Measurements from ENCODE around the gene STIMATE. TPM values are rescaled to one million over a fixed set of nuclear protein-coding genes. Genes with fewer than 3 reads are reported as not detected.

The STIMATE gene
- polyA plus RNA-seq, 1 donor from 2014 or later = 14.6 TPM

GRCh38 chr3:52891164-52891563, 6.2 kb downstream of the STIMATE start:
- Histone ChIP-seq H3K9ac (ENCODE audit: low read length) (no peak overlapping the region), H3K27me3 (ENCODE audit: insufficient read depth, low read depth, low read length) (no peaks in the 10 kb centered on the region), H3K9me2 (ENCODE audit: insufficient read depth, low read length) (no peaks in the 10 kb centered on the region), H2AFZ (ENCODE audit: low read depth, low read length) (no peak overlapping the region), H3K4me3 (ENCODE audit: low read length) (no peak overlapping the region), H3K4me2 (ENCODE audit: low read length) (no peak overlapping the region), H3K27ac (ENCODE audit: low read length) (no peak overlapping the region), H3K9me3 (ENCODE audit: low read length) (no peaks in the 10 kb centered on the region), H4K20me1 (ENCODE audit: insufficient read depth) (no peaks in the 10 kb centered on the region), H3K79me2 (replicated peaks; ENCODE audit: insufficient read depth, low read length) (peaks cover 6% of the 10 kb centered on the region), H3F3A (ENCODE audit: insufficient read depth, low read length, poor library complexity, severe bottlenecking) (no peaks in the 10 kb centered on the region), H3K36me3 (ENCODE audit: insufficient read depth, low read length) (no peaks in the 10 kb centered on the region)
- TF ChIP-seq MXI1 (conservative IDR thresholded peaks at IDR 0.05; ENCODE audit: poor library complexity, severe bottlenecking) (no peak), POLR2AphosphoS5 (IDR thresholded peaks at IDR 0.05) (no peak), RAD21 (conservative IDR thresholded peaks at IDR 0.05) (no peak), EZH2 (IDR thresholded peaks at IDR 0.05; ENCODE audit: borderline replicate concordance, insufficient read depth, low read length, poor library complexity, severe bottlenecking) (no peak), TAF1 (IDR thresholded peaks at IDR 0.05; ENCODE audit: low read depth) (no peak), EP300 (conservative IDR thresholded peaks at IDR 0.05; ENCODE audit: poor library complexity, severe bottlenecking) (no peak)

GRCh38 chr3:52890735-52891134, 6.6 kb downstream of the STIMATE start:
- H3K27me3 ChIP-seq (ENCODE audit: insufficient read depth, low read depth, low read length) = no peaks in the 10 kb centered on the region
- peaks cover 6% of the 10 kb centered on the region for H3K79me2 ChIP-seq (replicated peaks; ENCODE audit: insufficient read depth, low read length)
- H3K9me3 ChIP-seq (ENCODE audit: low read length) = no peaks in the 10 kb centered on the region
- H3K27ac ChIP-seq (ENCODE audit: low read length) = no peak overlapping the region
- TF ChIP-seq SMC3 (conservative IDR thresholded peaks at IDR 0.05; ENCODE audit: poor library complexity) (no peak), EZH2 (IDR thresholded peaks at IDR 0.05; ENCODE audit: borderline replicate concordance, insufficient read depth, low read length, poor library complexity, severe bottlenecking) (no peak), EP300 (conservative IDR thresholded peaks at IDR 0.05; ENCODE audit: poor library complexity, severe bottlenecking) (no peak), MXI1 (conservative IDR thresholded peaks at IDR 0.05; ENCODE audit: poor library complexity, severe bottlenecking) (no peak), RAD21 (conservative IDR thresholded peaks at IDR 0.05) (no peak), POLR2AphosphoS5 (IDR thresholded peaks at IDR 0.05) (no peak), TAF1 (IDR thresholded peaks at IDR 0.05; ENCODE audit: low read depth) (no peak), REST (IDR thresholded peaks at IDR 0.05; ENCODE audit: borderline replicate concordance) (no peak)
- TF ChIP-seq, protein P1, sequence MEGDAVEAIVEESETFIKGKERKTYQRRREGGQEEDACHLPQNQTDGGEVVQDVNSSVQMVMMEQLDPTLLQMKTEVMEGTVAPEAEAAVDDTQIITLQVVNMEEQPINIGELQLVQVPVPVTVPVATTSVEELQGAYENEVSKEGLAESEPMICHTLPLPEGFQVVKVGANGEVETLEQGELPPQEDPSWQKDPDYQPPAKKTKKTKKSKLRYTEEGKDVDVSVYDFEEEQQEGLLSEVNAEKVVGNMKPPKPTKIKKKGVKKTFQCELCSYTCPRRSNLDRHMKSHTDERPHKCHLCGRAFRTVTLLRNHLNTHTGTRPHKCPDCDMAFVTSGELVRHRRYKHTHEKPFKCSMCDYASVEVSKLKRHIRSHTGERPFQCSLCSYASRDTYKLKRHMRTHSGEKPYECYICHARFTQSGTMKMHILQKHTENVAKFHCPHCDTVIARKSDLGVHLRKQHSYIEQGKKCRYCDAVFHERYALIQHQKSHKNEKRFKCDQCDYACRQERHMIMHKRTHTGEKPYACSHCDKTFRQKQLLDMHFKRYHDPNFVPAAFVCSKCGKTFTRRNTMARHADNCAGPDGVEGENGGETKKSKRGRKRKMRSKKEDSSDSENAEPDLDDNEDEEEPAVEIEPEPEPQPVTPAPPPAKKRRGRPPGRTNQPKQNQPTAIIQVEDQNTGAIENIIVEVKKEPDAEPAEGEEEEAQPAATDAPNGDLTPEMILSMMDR (IDR thresholded peaks at IDR 0.05; ENCODE audit: poor library complexity, severe bottlenecking) = no peak
- no peaks in the 10 kb centered on the region for H3K36me3 ChIP-seq (ENCODE audit: insufficient read depth, low read length)
- H3K4me3 ChIP-seq (ENCODE audit: low read length) = no peak overlapping the region
- no peaks in the 10 kb centered on the region for H4K20me1 ChIP-seq (ENCODE audit: insufficient read depth)
- H3K4me2 ChIP-seq (ENCODE audit: low read length) = no peak overlapping the region
- H3F3A ChIP-seq (ENCODE audit: insufficient read depth, low read length, poor library complexity, severe bottlenecking) = no peaks in the 10 kb centered on the region
- H3K9me2 ChIP-seq (ENCODE audit: insufficient read depth, low read length) = no peaks in the 10 kb centered on the region
- no peak overlapping the region for H3K9ac ChIP-seq (ENCODE audit: low read length)
- no peak overlapping the region for H2AFZ ChIP-seq (ENCODE audit: low read depth, low read length)

Measured in neural cell (in vitro differentiated cells).